Activated T-cell treated with anti-CD3 and anti-CD28 coated beads, Interleukin-2, amount 50 U/mL, for 1 hour (primary cell): ENCODE data around the gene GRIN2D.
A peak's percentile ranks its signal among the peaks of the same experiment; 100 is the strongest.
"Not testable (repeated sequence)": the region's sequence is repeated elsewhere in the genome, so short reads cannot be mapped to it uniquely, and the experiment has no call there.

ENCODE experiments used
- DNase-seq: peaks from one replicate; pipeline ENCODE4 v3.0.0-alpha.2; 2020

Gene GRIN2D

GRCh38 chr19:48393559-48394330 is at the start of gene GRIN2D:
TSS of gene GRIN2D (plus strand) at chr19:48393668. CDS start at chr19:48398393, 4,725 bp downstream.
- DNase-seq = peak; percentile 38

- DNase-seq = no peak
Observed at GRCh38 chr19:48344892-48345291, 48.6 kb upstream of the GRIN2D start.

- no peak for DNase-seq
Observed at GRCh38 chr19:48346191-48346590, 47.3 kb upstream of the GRIN2D start.

GRCh38 chr19:48348045-48348444 is 45.4 kb upstream of the GRIN2D start:
- no peak for DNase-seq

- DNase-seq = no peak
Observed at GRCh38 chr19:48348737-48349136, 44.7 kb upstream of the GRIN2D start.

GRCh38 chr19:48350856-48351255 is 42.6 kb upstream of the GRIN2D start:
- no peak for DNase-seq

GRCh38 chr19:48351341-48351752 is 42.1 kb upstream of the GRIN2D start:
- DNase-seq = peak; percentile 81

GRCh38 chr19:48353677-48354076 is 39.8 kb upstream of the GRIN2D start:
- DNase-seq = no peak

- no peak for DNase-seq
Observed at GRCh38 chr19:48354332-48354992, 39.0 kb upstream of the GRIN2D start.

GRCh38 chr19:48355365-48355954 is 38.0 kb upstream of the GRIN2D start:
- no peak for DNase-seq

- no peak for DNase-seq
Observed at GRCh38 chr19:48359123-48359522, 34.3 kb upstream of the GRIN2D start.

- DNase-seq = no peak
Observed at GRCh38 chr19:48361912-48362311, 31.6 kb upstream of the GRIN2D start.

GRCh38 chr19:48362716-48363499 is 30.6 kb upstream of the GRIN2D start:
- DNase-seq = peak; percentile 88

GRCh38 chr19:48363500-48363809 is 30.0 kb upstream of the GRIN2D start:
- DNase-seq = no peak

- DNase-seq = peak; percentile 97
Observed at GRCh38 chr19:48363810-48364597, 29.5 kb upstream of the GRIN2D start, which contains the start of the genes SYNGR4 and TMEM143. TSS of gene SYNGR4 (plus strand) at chr19:48364367. CDS start at chr19:48365843, 1,476 bp downstream. TSS of gene TMEM143 (minus strand) at chr19:48363940. CDS start at chr19:48363920, 20 bp downstream.

- no peak for DNase-seq
Observed at GRCh38 chr19:48364598-48365348, 28.7 kb upstream of the GRIN2D start.

GRCh38 chr19:48365602-48366001 is 27.9 kb upstream of the GRIN2D start:
- no peak for DNase-seq

GRCh38 chr19:48367855-48368254 is 25.6 kb upstream of the GRIN2D start:
- no peak for DNase-seq

GRCh38 chr19:48368936-48369335 is 24.5 kb upstream of the GRIN2D start:
- no peak for DNase-seq

- no peak for DNase-seq
Observed at GRCh38 chr19:48370955-48371354, 22.5 kb upstream of the GRIN2D start.

GRCh38 chr19:48371367-48371766 is 22.1 kb upstream of the GRIN2D start:
- DNase-seq = no peak

- not testable (repeated sequence) for DNase-seq
Observed at GRCh38 chr19:48371771-48372170, 21.7 kb upstream of the GRIN2D start.
